Activated CD4-positive, alpha-beta T cell treated with anti-CD3 and anti-CD28 coated beads, Interleukin-2, amount 50 U/mL, for 4 hours (primary cell): ENCODE results near the gene APLN.

Source experiments
- DNase-seq, 2 experiments: peaks; one replicate each; pipeline ENCODE4 v3.0.0-alpha.2; 2020

Gene APLN

GRCh38 chrX:129654652-129655546, at the start of gene APLN:
Gene APLN (minus strand): TSS chrX:129654956. CDS start chrX:129654630, 326 bp downstream.
- no peak for DNase-seq

GRCh38 chrX:129704491-129704890, 49.7 kb upstream of the APLN start:
- no peak for DNase-seq

GRCh38 chrX:129701624-129702069, 46.9 kb upstream of the APLN start:
- no peak for DNase-seq

GRCh38 chrX:129700536-129700935, 45.8 kb upstream of the APLN start:
- DNase-seq, result no peak

GRCh38 chrX:129698150-129698549, 43.4 kb upstream of the APLN start:
- DNase-seq, result no peak

- DNase-seq, result no peak
Measured at GRCh38 chrX:129697204-129697829, 42.6 kb upstream of the APLN start.

GRCh38 chrX:129696463-129697155, 41.9 kb upstream of the APLN start:
- DNase-seq, result no peak

- DNase-seq, result no peak
Measured at GRCh38 chrX:129695937-129696336, 41.2 kb upstream of the APLN start.

GRCh38 chrX:129695535-129695934, 40.8 kb upstream of the APLN start:
- no peak for DNase-seq

GRCh38 chrX:129694805-129695204, 40.0 kb upstream of the APLN start:
- DNase-seq, result no peak

GRCh38 chrX:129693354-129693753, 38.6 kb upstream of the APLN start:
- no peak for DNase-seq

GRCh38 chrX:129690435-129690834, 35.7 kb upstream of the APLN start:
- DNase-seq, result no peak

- DNase-seq, result no peak
Measured at GRCh38 chrX:129689796-129690195, 35.0 kb upstream of the APLN start.

GRCh38 chrX:129688097-129688496, 33.3 kb upstream of the APLN start:
- no peak for DNase-seq

- no peak for DNase-seq
Measured at GRCh38 chrX:129686422-129686948, 31.7 kb upstream of the APLN start.

- no peak for DNase-seq
Measured at GRCh38 chrX:129682979-129683378, 28.2 kb upstream of the APLN start.

GRCh38 chrX:129679901-129680300, 25.1 kb upstream of the APLN start:
- no peak for DNase-seq

GRCh38 chrX:129678614-129679195, 23.9 kb upstream of the APLN start:
- DNase-seq, result peak; percentile 11 to 19

- no peak for DNase-seq
Measured at GRCh38 chrX:129667412-129667811, 12.7 kb upstream of the APLN start.

- no peak for DNase-seq
Measured at GRCh38 chrX:129665916-129666644, 11.3 kb upstream of the APLN start.

- DNase-seq, result no peak
Measured at GRCh38 chrX:129663171-129663570, 8.4 kb upstream of the APLN start.

GRCh38 chrX:129661369-129661768, 6.6 kb upstream of the APLN start:
- DNase-seq, result no peak
